ENCODE measurements around the gene TMEM131L.
A peak's percentile ranks its signal among the peaks of the same experiment; 100 is the strongest.
"Not testable (repeated sequence)": the region's sequence is repeated elsewhere in the genome, so short reads cannot be mapped to it uniquely, and the experiment has no call there.

Gene TMEM131L

DNA sequence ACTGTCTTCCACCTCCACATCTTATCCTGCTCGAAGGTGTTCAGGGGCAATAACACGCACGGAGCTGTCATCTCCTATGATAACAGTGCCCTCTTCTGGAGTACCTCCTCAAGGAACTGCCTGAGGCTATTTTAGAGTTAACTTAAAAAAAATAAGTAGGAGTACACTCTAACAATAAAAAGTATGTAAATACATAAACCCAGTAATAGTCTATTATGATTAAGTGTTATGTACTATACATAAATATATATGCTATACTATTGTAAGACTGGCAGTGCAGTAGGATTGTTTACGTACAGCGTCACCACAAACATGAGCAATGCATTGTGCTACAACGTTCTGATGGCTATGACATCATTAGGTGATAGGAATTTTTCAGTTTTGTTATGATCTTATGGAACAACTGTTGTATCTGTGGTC is 183.4 kb downstream of the TMEM131L start:
- peak; percentile 23 for DNase-seq (ENCODE audit: low read depth, low spot score)

GRCh38 chr4:153651116-153651515 is 185.0 kb downstream of the TMEM131L start:
- DNase-seq (ENCODE audit: low read depth, low spot score), result peak; percentile 76

GRCh38 chr4:153651587-153651986 is 185.4 kb downstream of the TMEM131L start:
- peak; percentile 10 for DNase-seq (ENCODE audit: low read depth, low spot score)

GRCh38 chr4:153652051-153652784 is 186.1 kb downstream of the TMEM131L start:
- DNase-seq (ENCODE audit: low read depth, low spot score), result peak; percentile 20

GRCh38 chr4:153655002-153655541 is 188.9 kb downstream of the TMEM131L start:
- DNase-seq (ENCODE audit: low read depth, low spot score), result no peak

DNA sequence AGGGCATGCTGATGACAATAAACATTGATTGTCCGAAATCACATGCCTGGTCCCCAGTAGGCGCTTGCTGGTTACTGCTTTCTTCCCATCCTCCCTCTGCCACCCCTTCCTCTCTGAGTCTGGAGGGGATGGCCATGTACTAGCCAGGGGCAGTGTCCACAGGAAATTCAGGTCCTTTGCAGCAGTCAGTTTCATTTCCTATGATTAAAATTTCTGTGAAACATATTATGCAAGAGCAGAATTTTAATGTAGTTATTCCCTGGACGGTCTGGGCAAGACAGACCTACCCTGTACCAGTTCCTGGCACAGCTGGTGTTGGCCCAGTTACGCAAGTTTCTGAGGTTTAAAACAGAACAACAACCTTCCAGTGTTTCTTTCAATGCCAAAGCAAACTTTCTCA is 189.8 kb downstream of the TMEM131L start:
- DNase-seq (ENCODE audit: low read depth, low spot score), result peak; percentile 62

DNA sequence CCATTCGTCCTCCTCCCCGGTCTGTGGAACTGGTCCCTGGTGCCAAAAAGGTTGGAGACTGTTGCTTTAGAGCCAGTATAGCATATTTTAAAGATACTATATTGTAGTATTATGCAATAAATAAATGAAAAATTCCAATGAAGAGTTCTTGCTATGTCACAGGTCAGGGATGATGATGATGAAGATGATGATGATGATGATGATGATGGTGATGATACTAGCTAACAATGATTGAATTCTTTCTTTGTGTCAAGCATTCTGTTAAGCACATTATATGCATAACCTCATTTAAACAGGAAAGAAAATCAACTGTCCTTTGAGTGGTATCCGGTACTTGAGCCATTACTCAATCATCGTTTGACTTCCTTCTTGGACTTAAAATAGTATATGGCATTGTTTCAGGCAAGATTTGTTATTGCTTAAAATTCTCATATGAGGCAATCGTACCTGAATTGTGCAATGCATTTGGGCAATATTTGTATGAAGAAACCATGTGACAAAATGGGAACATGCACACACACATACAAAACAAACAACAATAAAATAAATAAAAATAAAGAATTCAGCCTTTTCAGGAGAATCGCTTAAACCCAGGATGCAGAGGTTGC is 195.2 kb downstream of the TMEM131L start:
- DNase-seq (ENCODE audit: low read depth, low spot score), result no peak

GRCh38 chr4:153661908-153662307 is 195.7 kb downstream of the TMEM131L start:
- DNase-seq (ENCODE audit: low read depth, low spot score), result no peak

DNA sequence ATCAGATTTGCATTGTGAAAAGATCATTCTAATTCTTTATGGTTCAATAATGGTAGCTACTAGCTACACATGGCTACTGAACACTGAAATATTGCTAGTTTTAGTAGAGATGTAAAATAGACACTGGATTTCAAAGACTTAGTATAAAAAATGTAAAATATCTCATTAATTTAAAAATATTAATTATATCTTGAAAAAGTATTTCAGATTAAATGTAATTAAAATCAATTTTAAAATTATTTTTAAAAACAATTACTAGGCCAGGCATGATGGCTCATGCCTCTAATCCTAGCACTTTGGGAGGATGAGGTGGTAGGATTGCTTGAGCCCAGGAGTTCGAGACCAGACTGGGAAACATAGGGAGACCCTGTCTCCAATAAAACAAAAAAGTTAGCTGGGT is 197.5 kb downstream of the TMEM131L start:
- no peak for DNase-seq (ENCODE audit: low read depth, low spot score)

DNA sequence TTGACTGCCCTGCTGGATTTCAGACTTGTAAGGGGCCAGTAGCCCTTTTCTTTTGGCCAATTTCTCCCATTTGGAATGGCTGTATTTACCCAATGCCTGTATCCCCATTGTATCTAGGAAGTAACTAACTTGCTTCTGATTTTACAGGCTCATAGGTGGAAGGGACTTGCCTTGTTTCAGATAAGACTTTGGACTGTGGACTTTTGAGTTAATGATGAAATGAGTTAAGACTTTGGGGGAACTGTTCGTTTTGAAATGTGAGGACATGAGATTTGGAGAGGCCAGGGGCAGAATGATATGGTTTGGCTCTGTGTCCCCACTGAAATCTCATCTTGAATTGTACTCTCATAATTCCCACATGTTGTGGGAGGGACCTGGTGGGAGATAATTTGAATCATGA is 200.3 kb downstream of the TMEM131L start:
- not testable (repeated sequence) for DNase-seq (ENCODE audit: low read depth, low spot score)

GRCh38 chr4:153668647-153669046 is 202.5 kb downstream of the TMEM131L start:
- DNase-seq (ENCODE audit: low read depth, low spot score), result peak; percentile 37

- no peak for DNase-seq (ENCODE audit: low read depth, low spot score)
These were observed 203.7 kb downstream of the TMEM131L start for GRCh38 chr4:153669838-153670237.

DNA sequence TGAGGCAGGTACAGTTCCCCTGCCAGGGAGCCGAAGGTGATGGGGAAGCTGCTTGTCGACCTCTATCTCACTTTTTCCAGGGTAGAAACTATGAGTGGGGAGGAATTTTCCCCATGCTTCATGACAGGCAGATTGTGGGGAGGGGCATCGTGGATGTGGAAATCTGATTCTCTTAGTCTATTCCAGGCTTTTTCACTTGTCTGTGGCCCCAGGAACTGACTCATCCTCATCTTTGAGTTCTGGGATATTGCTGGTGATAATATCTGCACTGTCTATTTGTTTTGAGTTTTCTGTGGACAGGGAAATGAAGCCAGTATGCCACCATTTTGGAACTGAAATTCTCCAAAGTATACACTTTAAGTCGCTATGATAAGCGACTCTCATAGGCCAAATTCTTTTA is 210.3 kb downstream of the TMEM131L start:
- DNase-seq (ENCODE audit: low read depth, low spot score), result no peak

- peak; percentile 84 for DNase-seq (ENCODE audit: low read depth, low spot score)
These were observed 210.8 kb downstream of the TMEM131L start for GRCh38 chr4:153676984-153677383.

DNA sequence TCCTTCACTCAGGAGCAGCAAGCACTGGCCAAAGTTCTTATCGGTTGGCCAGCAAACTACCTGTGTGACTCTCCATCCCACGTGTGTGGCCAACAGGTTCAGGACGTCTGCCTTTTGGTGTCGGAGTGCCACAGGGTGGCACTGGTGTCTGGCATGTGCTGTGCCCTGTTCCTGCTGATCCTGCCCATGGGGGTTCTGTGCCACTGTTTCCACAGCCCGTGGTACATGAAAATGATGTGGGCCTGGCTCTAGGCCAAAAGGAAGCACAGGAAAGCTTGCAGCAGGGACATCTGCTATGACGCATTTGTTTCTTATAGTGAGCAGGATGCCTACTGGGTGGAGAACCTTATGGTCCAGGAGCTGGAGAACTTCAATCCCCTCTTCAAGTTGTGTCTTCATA is 213.3 kb downstream of the TMEM131L start:
- DNase-seq (ENCODE audit: low read depth, low spot score), result no peak

DNA sequence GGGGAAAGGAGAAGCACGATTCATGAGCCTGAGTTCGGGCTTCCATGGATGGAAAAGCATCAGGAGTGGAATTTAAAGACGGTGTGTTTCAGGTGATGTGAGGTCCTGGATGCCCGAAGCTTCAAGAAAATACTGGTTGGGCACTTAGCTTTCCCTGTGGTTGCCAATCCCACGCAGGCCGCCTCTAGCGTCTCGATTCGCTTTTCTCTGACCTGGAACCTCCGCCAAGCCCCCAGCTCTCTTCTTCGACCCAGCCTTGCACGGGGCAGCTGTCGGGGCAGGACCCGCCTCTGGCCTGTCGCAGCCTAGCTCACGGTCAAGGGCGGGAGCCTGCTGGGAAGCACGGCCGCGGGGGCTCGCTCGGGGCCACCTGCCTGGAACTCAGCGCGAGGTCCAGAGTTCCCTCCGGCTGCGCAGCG is 217.6 kb downstream of the TMEM131L start:
- no peak for DNase-seq (ENCODE audit: low read depth, low spot score)

DNA sequence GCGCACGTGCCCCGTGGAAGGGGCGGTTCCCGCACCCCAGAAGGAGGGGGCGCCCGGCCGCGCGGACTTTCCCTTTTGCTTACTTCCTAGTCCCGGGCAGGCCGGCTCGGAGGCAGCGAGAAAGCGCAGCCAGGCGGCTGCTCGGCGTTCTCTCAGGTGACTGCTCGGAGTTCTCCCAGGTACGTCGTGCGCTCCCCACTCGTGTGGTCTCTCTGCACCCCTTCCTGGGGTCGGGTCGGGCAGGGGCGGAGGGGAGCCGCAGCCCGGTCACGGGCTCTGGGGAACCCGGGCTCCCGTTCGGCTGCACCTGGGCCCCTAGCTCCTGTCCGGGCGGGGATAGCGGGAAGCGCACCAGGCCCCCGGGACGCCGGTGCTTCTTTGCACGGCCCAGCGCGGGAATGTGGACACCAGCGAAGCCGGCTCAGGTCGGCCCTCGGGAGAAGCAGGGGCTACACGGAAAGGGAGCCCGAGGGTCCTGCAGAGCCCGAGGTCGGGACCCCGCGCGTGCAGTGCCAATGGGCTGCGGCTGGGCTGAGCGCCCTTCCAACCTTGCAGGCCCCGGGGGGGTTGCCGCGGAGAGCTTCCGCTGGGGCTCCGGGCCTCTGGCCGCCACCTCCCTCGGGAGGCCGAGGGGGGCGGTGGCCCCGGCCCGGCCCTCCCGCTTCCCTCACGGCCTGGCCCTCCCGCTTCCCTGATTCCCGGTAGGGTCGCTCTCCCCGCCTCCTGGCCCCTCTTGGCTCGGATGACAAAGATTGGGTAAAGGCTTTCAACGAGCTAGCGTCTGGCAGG is 218.2 kb downstream of the TMEM131L start, which contains the start of gene TLR2:
Gene TLR2, plus strand, starts transcription at position 99 of the 789 bp plus-strand sequence. CDS start 18,628 bp downstream, outside the sequence.
- DNase-seq (ENCODE audit: low read depth, low spot score), result peak; percentile 59

DNA sequence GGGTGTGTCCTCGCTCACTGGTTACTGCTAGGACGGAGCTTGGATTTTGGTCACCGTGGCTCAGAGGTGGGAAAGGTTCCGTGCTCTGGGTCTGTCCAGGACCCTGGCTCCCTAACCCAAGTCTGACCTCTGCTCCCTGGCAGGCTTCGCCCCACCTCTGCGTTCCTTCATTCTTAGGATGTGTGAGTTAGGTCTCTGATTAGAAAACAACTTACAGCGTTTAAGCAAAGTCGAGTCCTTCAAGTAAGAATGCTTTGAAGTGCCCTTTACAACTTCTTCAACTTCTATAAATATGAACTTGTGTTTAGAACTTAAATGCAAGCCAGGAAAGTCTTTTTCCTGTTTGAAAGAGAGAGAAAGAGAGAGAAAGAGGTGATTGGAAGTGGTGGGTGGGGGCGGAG is 218.8 kb downstream of the TMEM131L start:
- no peak for DNase-seq (ENCODE audit: low read depth, low spot score)

Measured in astrocyte of the hippocampus (primary cell).